GM12878 (cell line): ENCODE results near the gene WHAMM.

Experiments used
- BCLAF1 ChIP-seq: fragments of 450-650 bp; IDR thresholded peaks from 2 replicates; pipeline ENCODE4 v1.6.1; 2017; ENCODE audit warnings: antibody characterized with exemption, mild to moderate bottlenecking, moderate library complexity
- CTCF ChIP-seq, 3 experiments: IDR thresholded peaks in 2 of 3; conservative IDR thresholded peaks in 1 of 3; 2 replicates each; pipeline ENCODE4 v1.5.1; 2011; ENCODE audit warnings: low read depth in 3 of 3, low read length in 3 of 3, mild to moderate bottlenecking in 3 of 3, control low read depth in 2 of 3, moderate library complexity in 2 of 3, inconsistent platforms in 1 of 3, mixed read lengths in 1 of 3; ENCODE audit not compliant: control insufficient read depth in 2 of 3, insufficient read depth in 1 of 3; ENCODE audit errors: extremely low read depth in 1 of 3
- EP300 ChIP-seq, 2 experiments: fragments of 150-350 bp in 1 of 2; IDR thresholded peaks; 2 replicates each; pipeline ENCODE4 v1.6.1; 2011 to 2012; ENCODE audit warnings: low read depth in 2 of 2, low read length in 2 of 2, borderline replicate concordance in 1 of 2, improper control_type of control experiment in 1 of 2, inconsistent platforms in 1 of 2; ENCODE audit not compliant: control insufficient read depth in 1 of 2
- FOXM1 ChIP-seq: IDR thresholded peaks from 2 replicates; pipeline ENCODE4 v1.6.1; 2012; ENCODE audit warnings: low read depth, mild to moderate bottlenecking, inconsistent platforms, low read length, moderate library complexity
- MXI1 ChIP-seq: fragments of 150-350 bp; IDR thresholded peaks from 2 replicates; pipeline ENCODE4 v1.6.1; 2011; ENCODE audit warnings: low read depth, mild to moderate bottlenecking, inconsistent platforms, low read length, improper control_type of control experiment
- NBN ChIP-seq: fragments of 450-650 bp; IDR thresholded peaks from 2 replicates; pipeline ENCODE4 v1.6.1; 2016
- NFIC ChIP-seq: IDR thresholded peaks from 2 replicates; pipeline ENCODE4 v1.6.1; 2012; ENCODE audit warnings: low read depth, mild to moderate bottlenecking, inconsistent platforms, low read length, moderate library complexity
- RAD21 ChIP-seq: IDR thresholded peaks from 2 replicates; pipeline ENCODE4 v1.6.1; 2011; ENCODE audit warnings: mild to moderate bottlenecking, low read depth, low read length, moderate library complexity; ENCODE audit not compliant: insufficient read depth
- SIN3A ChIP-seq: IDR thresholded peaks from 2 replicates; pipeline ENCODE4 v1.6.1; 2012; ENCODE audit warnings: low read depth, low read length, improper control_type of control experiment
- TARDBP ChIP-seq: IDR thresholded peaks from 2 replicates; pipeline ENCODE4 v1.6.1; 2016; ENCODE audit warnings: borderline replicate concordance
- YY1 ChIP-seq: IDR thresholded peaks from 2 replicates; pipeline ENCODE4 v1.6.1; 2011; ENCODE audit warnings: low read depth, mild to moderate bottlenecking, low read length
- ZBTB40 ChIP-seq: fragments of 450-650 bp; IDR thresholded peaks from 2 replicates; pipeline ENCODE4 v1.6.1; 2016; ENCODE audit warnings: mild to moderate bottlenecking, moderate library complexity, borderline replicate concordance
- ZNF384 ChIP-seq: IDR thresholded peaks from 2 replicates; pipeline ENCODE4 v1.6.1; 2012; ENCODE audit warnings: low read depth, mild to moderate bottlenecking, low read length, improper control_type of control experiment, borderline replicate concordance

- TF ChIP-seq SIN3A (no peak), RAD21 (no peak), ZNF384 (no peak), NBN (no peak), MXI1 (no peak), TARDBP (no peak), NFIC (no peak), FOXM1 (no peak), EP300 (IDR thresholded peaks at IDR 0.05; ENCODE audit: borderline replicate concordance in 1 of 2, control insufficient read depth in 1 of 2, low read depth in 2 of 2, low read length in 2 of 2) (no peak), CTCF (IDR thresholded peaks at IDR 0.05 in 2 of 3, conservative IDR thresholded peaks at IDR 0.05 in 1 of 3; ENCODE audit: control insufficient read depth in 2 of 3, extremely low read depth in 1 of 3, insufficient read depth in 1 of 3, low read depth in 3 of 3, low read length in 3 of 3) (no peak), BCLAF1 (no peak), ZBTB40 (no peak), YY1 (no peak)
Measured at GRCh38 chr15:82799183-82799841, 10.1 kb upstream of the WHAMM start.
